HG03135 (cell line): Measurements from ENCODE around the gene SPRR1A.
A peak's percentile ranks its signal among the peaks of the same experiment; 100 is the strongest.

Experiments
- ATAC-seq: cut with Tn5 transposase; IDR thresholded peaks from one replicate; pipeline ENCODE4 v1.9.1; 2021; ENCODE audit warnings: mild to moderate bottlenecking, moderate library complexity; ENCODE audit not compliant: unreplicated experiment

SPRR1A gene

GRCh38 chr1:152983743-152984142 is at the start of gene SPRR1A:
Gene SPRR1A (plus strand): TSS chr1:152984081. CDS start chr1:152985231, 1,150 bp downstream.
- ATAC-seq, result no peak

GRCh38 chr1:152940614-152941013 is 43.3 kb upstream of the SPRR1A start:
- ATAC-seq, result no peak

- ATAC-seq, result no peak
These were observed 42.7 kb upstream of the SPRR1A start for GRCh38 chr1:152941037-152941711.

GRCh38 chr1:152942161-152942560 is 41.7 kb upstream of the SPRR1A start:
- ATAC-seq, result no peak

- no peak for ATAC-seq
These were observed 37.6 kb upstream of the SPRR1A start for GRCh38 chr1:152946248-152946647.

GRCh38 chr1:152946651-152947256 is 37.1 kb upstream of the SPRR1A start, which contains the start of gene SPRR5:
Gene SPRR5 (plus strand): TSS chr1:152947206. CDS start chr1:152948555, 1,349 bp downstream.
- no peak for ATAC-seq

GRCh38 chr1:152951711-152952110 is 32.2 kb upstream of the SPRR1A start:
- ATAC-seq, result no peak

- no peak for ATAC-seq
These were observed 30.1 kb upstream of the SPRR1A start for GRCh38 chr1:152953761-152954160.

- no peak for ATAC-seq
These were observed 29.4 kb upstream of the SPRR1A start for GRCh38 chr1:152954436-152954835.

- ATAC-seq, result no peak
These were observed 26.3 kb upstream of the SPRR1A start for GRCh38 chr1:152957561-152957960.

- ATAC-seq, result no peak
These were observed 24.6 kb upstream of the SPRR1A start for GRCh38 chr1:152959273-152959672.

- ATAC-seq, result no peak
These were observed 24.0 kb upstream of the SPRR1A start for GRCh38 chr1:152959801-152960451.

- ATAC-seq, result no peak
These were observed 23.3 kb upstream of the SPRR1A start for GRCh38 chr1:152960452-152961044.

GRCh38 chr1:152961226-152961891 is 22.5 kb upstream of the SPRR1A start:
- ATAC-seq, result no peak

GRCh38 chr1:152962876-152963415 is 20.9 kb upstream of the SPRR1A start:
- no peak for ATAC-seq

GRCh38 chr1:152964536-152964935 is 19.3 kb upstream of the SPRR1A start:
- no peak for ATAC-seq

- ATAC-seq, result no peak
These were observed 18.0 kb upstream of the SPRR1A start for GRCh38 chr1:152965853-152966252.

- ATAC-seq, result no peak
These were observed 16.7 kb upstream of the SPRR1A start for GRCh38 chr1:152967201-152967600.

GRCh38 chr1:152968248-152968647 is 15.6 kb upstream of the SPRR1A start:
- peak; percentile 73 for ATAC-seq

GRCh38 chr1:152969036-152969435 is 14.8 kb upstream of the SPRR1A start:
- no peak for ATAC-seq

- no peak for ATAC-seq
These were observed 13.4 kb upstream of the SPRR1A start, which contains the start of gene SPRR4 for GRCh38 chr1:152970495-152970894. Gene SPRR4 (plus strand): TSS chr1:152970648. CDS start chr1:152971891, 1,243 bp downstream.
